HCT116 (cell line): ENCODE measurements around the gene ZNF681.

Source experiments
- CEBPB ChIP-seq: IDR thresholded peaks from 2 replicates; pipeline ENCODE4 v1.6.1; 2012; ENCODE audit warnings: low read depth
- EGR1 ChIP-seq: IDR thresholded peaks from 2 replicates; pipeline ENCODE4 v1.6.1; 2012; ENCODE audit warnings: low read depth
- EZH2 ChIP-seq: fragments of 200-600 bp; sonication (generic); IDR thresholded peaks from 2 replicates; pipeline ENCODE4 v1.6.1; 2017; ENCODE audit warnings: antibody characterized with exemption, mixed run types
- EZH2phosphoT487 ChIP-seq: fragments of 200-600 bp; IDR thresholded peaks from 2 replicates; pipeline ENCODE4 v1.6.1; 2018; ENCODE audit warnings: antibody characterized with exemption, borderline replicate concordance
- JUND ChIP-seq: IDR thresholded peaks from 2 replicates; pipeline ENCODE4 v1.6.1; 2012
- POLR2A ChIP-seq: IDR thresholded peaks from 2 replicates; pipeline ENCODE4 v1.7.0; 2011; ENCODE audit warnings: borderline replicate concordance; ENCODE audit not compliant: insufficient read depth, insufficient read length; ENCODE audit errors: extremely low read depth
- POLR2AphosphoS5 ChIP-seq: IDR thresholded peaks from 2 replicates; pipeline ENCODE4 v1.6.1; 2011; ENCODE audit warnings: mild to moderate bottlenecking, low read depth, low read length, moderate library complexity
- SP1 ChIP-seq: IDR thresholded peaks from 2 replicates; pipeline ENCODE4 v1.6.1; 2012; ENCODE audit warnings: low read depth
- ZFX ChIP-seq: fragments of 450-650 bp; IDR thresholded peaks from 2 replicates; pipeline ENCODE4 v1.6.1; 2017
- ZNF274 ChIP-seq: fragments of 200-500 bp; sonication (Bioruptor generic); IDR thresholded peaks from 2 replicates; pipeline ENCODE4 v1.6.1; 2014; ENCODE audit warnings: mild to moderate bottlenecking, low read depth, low read length, inconsistent platforms
- TF ChIP-seq, protein P1 (sequence below), 3 experiments: fragments of 200-600 bp in 1 of 3; sonication (generic) in 1 of 3; IDR thresholded peaks in 2 of 3; conservative IDR thresholded peaks in 1 of 3; 2 replicates each; pipeline ENCODE4 v1.5.1; 2012 to 2017; ENCODE audit warnings: low read depth in 2 of 3, low read length in 2 of 3, antibody characterized with exemption in 1 of 3, borderline replicate concordance in 1 of 3, control low read depth in 1 of 3, mild to moderate bottlenecking in 1 of 3, mixed read lengths in 1 of 3, mixed run types in 1 of 3, moderate library complexity in 1 of 3; ENCODE audit not compliant: insufficient read depth in 1 of 3
- TF ChIP-seq, protein P2 (sequence below): IDR thresholded peaks from 2 replicates; pipeline ENCODE4 v1.6.1; 2012
- TF ChIP-seq, protein P3 (sequence below): IDR thresholded peaks from 2 replicates; pipeline ENCODE4 v1.6.1; 2012; ENCODE audit warnings: low read depth
- TF ChIP-seq, protein P4 (sequence below): IDR thresholded peaks from 2 replicates; pipeline ENCODE4 v1.6.1; 2012

DNA sequence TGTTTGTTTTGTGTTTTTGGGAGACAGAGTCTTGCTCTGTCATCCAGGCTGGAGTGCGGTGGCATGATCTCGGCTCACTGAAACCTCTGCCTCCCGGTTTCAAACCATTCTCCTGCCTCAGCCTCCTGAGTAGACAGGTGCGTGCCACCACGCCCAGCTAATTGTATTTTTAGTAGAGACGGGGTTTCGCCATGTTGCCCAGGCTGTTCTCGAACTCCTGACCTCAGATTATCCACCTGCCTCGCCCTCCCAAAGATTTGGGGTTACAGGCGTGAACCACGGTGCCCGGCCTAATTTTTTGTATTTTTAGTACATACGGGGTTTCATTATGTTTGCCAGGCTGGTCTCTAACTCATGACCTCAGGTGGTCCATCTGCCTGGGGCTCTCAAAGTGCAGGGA is 8.3 kb upstream of the ZNF681 start:
- TF ChIP-seq CEBPB, result no peak
- TF ChIP-seq, protein P1, sequence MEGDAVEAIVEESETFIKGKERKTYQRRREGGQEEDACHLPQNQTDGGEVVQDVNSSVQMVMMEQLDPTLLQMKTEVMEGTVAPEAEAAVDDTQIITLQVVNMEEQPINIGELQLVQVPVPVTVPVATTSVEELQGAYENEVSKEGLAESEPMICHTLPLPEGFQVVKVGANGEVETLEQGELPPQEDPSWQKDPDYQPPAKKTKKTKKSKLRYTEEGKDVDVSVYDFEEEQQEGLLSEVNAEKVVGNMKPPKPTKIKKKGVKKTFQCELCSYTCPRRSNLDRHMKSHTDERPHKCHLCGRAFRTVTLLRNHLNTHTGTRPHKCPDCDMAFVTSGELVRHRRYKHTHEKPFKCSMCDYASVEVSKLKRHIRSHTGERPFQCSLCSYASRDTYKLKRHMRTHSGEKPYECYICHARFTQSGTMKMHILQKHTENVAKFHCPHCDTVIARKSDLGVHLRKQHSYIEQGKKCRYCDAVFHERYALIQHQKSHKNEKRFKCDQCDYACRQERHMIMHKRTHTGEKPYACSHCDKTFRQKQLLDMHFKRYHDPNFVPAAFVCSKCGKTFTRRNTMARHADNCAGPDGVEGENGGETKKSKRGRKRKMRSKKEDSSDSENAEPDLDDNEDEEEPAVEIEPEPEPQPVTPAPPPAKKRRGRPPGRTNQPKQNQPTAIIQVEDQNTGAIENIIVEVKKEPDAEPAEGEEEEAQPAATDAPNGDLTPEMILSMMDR (IDR thresholded peaks at IDR 0.05 in 2 of 3, conservative IDR thresholded peaks at IDR 0.05 in 1 of 3; ENCODE audit: borderline replicate concordance in 1 of 3, insufficient read depth in 1 of 3, low read depth in 2 of 3, low read length in 2 of 3), result no peak
- no peak for TF ChIP-seq POLR2A
- TF ChIP-seq POLR2AphosphoS5, result no peak
- TF ChIP-seq, protein P2, sequence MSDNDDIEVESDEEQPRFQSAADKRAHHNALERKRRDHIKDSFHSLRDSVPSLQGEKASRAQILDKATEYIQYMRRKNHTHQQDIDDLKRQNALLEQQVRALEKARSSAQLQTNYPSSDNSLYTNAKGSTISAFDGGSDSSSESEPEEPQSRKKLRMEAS, result no peak
- TF ChIP-seq ZNF274, result no peak
- no peak for TF ChIP-seq ZFX
- TF ChIP-seq JUND, result no peak
- TF ChIP-seq EGR1, result no peak
- TF ChIP-seq, protein P3, sequence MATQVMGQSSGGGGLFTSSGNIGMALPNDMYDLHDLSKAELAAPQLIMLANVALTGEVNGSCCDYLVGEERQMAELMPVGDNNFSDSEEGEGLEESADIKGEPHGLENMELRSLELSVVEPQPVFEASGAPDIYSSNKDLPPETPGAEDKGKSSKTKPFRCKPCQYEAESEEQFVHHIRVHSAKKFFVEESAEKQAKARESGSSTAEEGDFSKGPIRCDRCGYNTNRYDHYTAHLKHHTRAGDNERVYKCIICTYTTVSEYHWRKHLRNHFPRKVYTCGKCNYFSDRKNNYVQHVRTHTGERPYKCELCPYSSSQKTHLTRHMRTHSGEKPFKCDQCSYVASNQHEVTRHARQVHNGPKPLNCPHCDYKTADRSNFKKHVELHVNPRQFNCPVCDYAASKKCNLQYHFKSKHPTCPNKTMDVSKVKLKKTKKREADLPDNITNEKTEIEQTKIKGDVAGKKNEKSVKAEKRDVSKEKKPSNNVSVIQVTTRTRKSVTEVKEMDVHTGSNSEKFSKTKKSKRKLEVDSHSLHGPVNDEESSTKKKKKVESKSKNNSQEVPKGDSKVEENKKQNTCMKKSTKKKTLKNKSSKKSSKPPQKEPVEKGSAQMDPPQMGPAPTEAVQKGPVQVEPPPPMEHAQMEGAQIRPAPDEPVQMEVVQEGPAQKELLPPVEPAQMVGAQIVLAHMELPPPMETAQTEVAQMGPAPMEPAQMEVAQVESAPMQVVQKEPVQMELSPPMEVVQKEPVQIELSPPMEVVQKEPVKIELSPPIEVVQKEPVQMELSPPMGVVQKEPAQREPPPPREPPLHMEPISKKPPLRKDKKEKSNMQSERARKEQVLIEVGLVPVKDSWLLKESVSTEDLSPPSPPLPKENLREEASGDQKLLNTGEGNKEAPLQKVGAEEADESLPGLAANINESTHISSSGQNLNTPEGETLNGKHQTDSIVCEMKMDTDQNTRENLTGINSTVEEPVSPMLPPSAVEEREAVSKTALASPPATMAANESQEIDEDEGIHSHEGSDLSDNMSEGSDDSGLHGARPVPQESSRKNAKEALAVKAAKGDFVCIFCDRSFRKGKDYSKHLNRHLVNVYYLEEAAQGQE, result no peak
- TF ChIP-seq SP1, result no peak
- TF ChIP-seq EZH2phosphoT487, result no peak
- no peak for TF ChIP-seq EZH2
- TF ChIP-seq, protein P4, sequence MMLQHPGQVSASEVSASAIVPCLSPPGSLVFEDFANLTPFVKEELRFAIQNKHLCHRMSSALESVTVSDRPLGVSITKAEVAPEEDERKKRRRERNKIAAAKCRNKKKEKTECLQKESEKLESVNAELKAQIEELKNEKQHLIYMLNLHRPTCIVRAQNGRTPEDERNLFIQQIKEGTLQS, result no peak
